ENCODE measurements around the gene LAMC1.

GRCh38 chr1:183161391-183161790 lies 138.2 kb downstream of the LAMC1 start:
- TF ChIP-seq CTCF (IDR thresholded peaks at IDR 0.05): no peak
- no peak for TF ChIP-seq POLR2A (IDR thresholded peaks at IDR 0.05)

All from uterus (tissue), 2 donors.